Measurements from ENCODE around the gene ISM2.

Gene ISM2

DNA sequence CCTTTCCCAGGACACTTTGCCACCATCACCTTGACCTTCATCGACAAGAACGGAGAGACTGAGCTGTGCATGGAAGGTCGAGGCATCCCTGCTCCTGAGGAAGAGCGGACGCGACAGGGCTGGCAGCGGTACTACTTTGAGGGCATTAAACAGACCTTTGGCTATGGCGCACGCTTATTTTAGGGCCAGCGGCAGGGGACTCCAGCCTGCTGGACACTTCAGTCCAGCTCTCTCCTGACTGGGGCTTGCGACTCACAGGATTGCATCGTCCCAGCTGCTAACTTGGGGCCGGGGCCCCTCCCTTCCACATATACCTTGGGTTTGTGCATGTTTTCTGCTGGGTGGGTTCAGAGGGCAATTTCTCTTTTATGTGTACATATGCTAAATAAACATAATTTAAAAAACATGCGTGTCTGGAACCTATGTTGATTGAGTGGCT, 29.5 kb downstream of the ISM2 start:
- WGBS, 2 experiments (ENCODE audit: insufficient coverage in 2 of 2) = 95 to 96% methylated on average over 10 to 12 of the region's 14 CpGs
- no peaks in the 10 kb centered on the region for H3K4me1 ChIP-seq (ENCODE audit: control insufficient read depth, insufficient read depth, low read length, poor library complexity, severe bottlenecking)
- peaks cover 57% of the 10 kb centered on the region for H3K36me3 ChIP-seq (ENCODE audit: control insufficient read depth, insufficient read depth, low read length)
- no peak overlapping the region for H3K27ac ChIP-seq (ENCODE audit: low read depth, low read length, severe bottlenecking)
- H3K4me3 ChIP-seq (ENCODE audit: extremely low read depth, insufficient read depth, low read length, poor library complexity, severe bottlenecking) = no peak overlapping the region
- H3K9me3 ChIP-seq (ENCODE audit: control insufficient read depth, low read length) = no peaks in the 10 kb centered on the region

DNA sequence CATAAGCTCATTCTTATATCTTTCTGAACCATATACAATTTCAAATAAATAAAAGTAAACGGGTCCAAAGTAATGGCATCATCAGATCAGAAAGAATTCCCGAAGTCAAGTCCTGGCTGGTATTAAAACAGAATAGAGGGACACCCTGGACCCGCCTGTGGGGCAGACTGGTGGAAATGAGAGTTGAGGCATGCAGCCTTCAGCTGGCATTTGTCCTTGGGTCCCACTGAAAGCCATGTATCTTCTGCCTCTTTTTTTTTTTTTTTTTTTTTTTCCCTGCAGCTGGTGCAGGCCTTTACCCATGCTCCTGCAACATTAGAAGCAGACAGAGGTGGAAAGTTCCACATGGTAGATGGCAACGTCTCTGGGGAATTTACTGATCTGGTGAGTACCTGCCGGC, 30.8 kb downstream of the ISM2 start:
- Histone ChIP-seq H3K27ac (ENCODE audit: low read depth, low read length, severe bottlenecking) (no peak overlapping the region), H3K9me3 (ENCODE audit: control insufficient read depth, low read length) (no peaks in the 10 kb centered on the region), H3K4me1 (ENCODE audit: control insufficient read depth, insufficient read depth, low read length, poor library complexity, severe bottlenecking) (no peaks in the 10 kb centered on the region), H3K36me3 (ENCODE audit: control insufficient read depth, insufficient read depth, low read length) (peaks cover 70% of the 10 kb centered on the region), H3K4me3 (ENCODE audit: extremely low read depth, insufficient read depth, low read length, poor library complexity, severe bottlenecking) (no peak overlapping the region)
- WGBS, 2 experiments (ENCODE audit: insufficient coverage in 2 of 2) = 90 to 100% methylated on average over 4 of the region's 5 CpGs

DNA sequence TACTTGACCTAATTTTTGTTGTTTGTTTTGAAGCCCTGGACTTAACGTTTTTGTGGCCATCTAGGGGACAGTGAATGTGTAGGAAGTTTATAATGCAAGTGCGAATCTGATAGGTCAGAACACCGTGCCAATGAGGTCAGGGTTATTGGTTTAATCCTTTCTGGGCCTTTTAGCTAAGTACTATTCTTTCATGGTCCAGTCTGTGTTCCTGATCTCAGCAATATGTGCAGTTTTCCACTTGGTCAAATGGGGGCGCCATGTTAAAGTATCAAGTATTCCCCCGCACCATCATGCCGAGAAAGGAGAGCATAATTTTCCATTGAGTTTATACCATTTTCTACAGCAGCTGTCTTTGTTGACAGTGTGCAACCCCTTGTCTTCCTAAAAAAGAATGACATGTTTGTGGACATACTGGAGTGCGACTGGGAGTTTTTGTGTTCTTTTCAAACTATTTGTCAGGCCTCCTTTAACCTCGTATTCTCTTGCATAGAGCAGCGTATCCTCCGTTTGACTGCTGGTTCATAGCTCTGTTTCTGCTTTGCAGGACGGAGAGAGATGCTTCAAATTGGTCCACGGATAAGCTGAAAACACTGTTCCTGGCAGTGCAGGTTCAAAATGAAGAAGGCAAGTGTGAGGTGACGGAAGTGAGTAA, 39.4 kb downstream of the ISM2 start:
- Histone ChIP-seq H3K36me3 (ENCODE audit: control insufficient read depth, insufficient read depth, low read length) (peaks cover 50% of the 10 kb centered on the region), H3K9me3 (ENCODE audit: control insufficient read depth, low read length) (no peaks in the 10 kb centered on the region), H3K27ac (ENCODE audit: low read depth, low read length, severe bottlenecking) (no peak overlapping the region), H3K4me1 (ENCODE audit: control insufficient read depth, insufficient read depth, low read length, poor library complexity, severe bottlenecking) (peaks cover 4% of the 10 kb centered on the region), H3K4me3 (ENCODE audit: extremely low read depth, insufficient read depth, low read length, poor library complexity, severe bottlenecking) (peak overlapping the region; percentile 96)
- 58 to 65% methylated on average over 10 of the region's 13 CpGs for WGBS, 2 experiments (ENCODE audit: insufficient coverage in 2 of 2)

DNA sequence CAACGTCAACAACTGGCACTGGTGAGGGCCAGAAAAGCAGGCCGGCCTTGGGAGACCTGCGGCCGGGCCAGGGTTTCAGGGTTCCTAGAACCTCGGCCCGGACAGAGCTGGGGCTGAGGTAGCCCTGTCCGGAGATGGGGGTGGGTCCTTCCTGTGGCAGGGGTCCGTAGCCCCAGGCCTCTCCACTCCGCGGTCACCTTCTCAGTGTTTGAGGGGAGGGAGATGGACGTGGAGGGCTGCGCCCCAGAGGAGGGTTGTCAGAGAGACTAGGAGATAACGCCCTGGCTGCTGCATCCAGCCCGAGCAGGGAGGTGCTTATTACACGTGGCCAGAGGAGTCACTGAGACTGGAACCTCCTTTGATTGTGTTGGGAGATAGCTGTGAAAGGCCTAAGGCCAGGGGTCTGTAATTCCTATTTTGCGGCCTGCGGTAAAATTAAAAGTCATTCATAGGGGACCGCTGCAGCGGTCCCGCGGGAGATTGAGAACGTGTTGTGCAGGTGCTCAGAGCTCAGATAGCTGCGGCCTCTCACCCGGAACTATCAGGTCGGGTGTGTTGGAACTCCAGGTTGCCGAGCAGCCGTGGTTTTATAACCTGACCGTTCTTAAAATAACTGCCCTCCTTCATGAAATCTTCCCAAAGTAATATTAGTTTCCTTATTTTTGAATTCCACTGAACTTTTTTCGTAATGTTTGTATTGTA, 40.2 kb downstream of the ISM2 start:
- Histone ChIP-seq H3K27ac (ENCODE audit: low read depth, low read length, severe bottlenecking) (peak overlapping the region; percentile 94), H3K4me3 (ENCODE audit: extremely low read depth, insufficient read depth, low read length, poor library complexity, severe bottlenecking) (peak overlapping the region; percentile 96), H3K9me3 (ENCODE audit: control insufficient read depth, low read length) (no peaks in the 10 kb centered on the region), H3K36me3 (ENCODE audit: control insufficient read depth, insufficient read depth, low read length) (peaks cover 48% of the 10 kb centered on the region), H3K4me1 (ENCODE audit: control insufficient read depth, insufficient read depth, low read length, poor library complexity, severe bottlenecking) (peaks cover 4% of the 10 kb centered on the region)
- WGBS, 2 experiments (ENCODE audit: insufficient coverage in 2 of 2) = 0 to 1% methylated on average over 18 to 24 of the region's 29 CpGs

DNA sequence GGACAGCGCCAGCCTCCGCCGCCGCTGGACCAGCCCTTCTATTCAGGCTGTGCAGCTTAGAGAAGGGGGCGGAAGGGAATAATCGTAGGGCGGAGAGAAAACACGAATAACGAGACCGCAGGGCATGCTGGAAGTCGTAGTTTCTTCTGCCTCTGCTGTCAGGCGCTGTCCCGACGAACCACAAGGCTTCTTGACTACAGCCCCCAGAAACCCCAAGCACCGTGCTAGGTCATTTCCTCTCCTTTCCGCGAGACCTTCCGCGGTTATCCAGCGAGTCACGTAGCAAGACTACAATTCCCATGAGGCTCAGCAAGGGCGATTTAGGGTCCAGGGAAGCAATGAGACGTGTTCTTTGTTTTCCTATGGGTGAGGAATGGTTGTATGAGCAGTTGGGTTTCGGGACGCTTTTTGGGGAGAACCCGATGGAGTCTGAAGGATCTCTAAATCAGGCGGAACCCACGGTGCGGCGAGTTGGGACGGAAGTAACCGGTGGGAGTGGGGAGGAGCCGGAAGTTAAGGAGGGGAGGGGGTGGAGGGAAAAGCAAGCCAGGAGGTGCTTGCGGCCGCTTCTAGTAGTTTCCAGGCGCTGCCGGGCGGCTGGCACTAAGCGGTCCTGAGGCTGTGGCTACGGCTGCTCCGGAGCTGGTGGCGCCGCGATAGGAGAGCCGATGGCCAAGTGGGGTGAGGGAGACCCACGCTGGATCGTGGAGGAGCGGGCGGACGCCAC, 40.9 kb downstream of the ISM2 start, which contains the start of the genes AHSA1 and VIPAS39:
TSS of gene AHSA1 (plus strand) at position 572 of the 727 bp plus-strand sequence. CDS start at position 669, 97 bp downstream.
TSS of gene VIPAS39 (minus strand) at position 80 of the 727 bp plus-strand sequence. CDS start 3,499 bp downstream, outside the sequence.
- H3K9me3 ChIP-seq (ENCODE audit: control insufficient read depth, low read length) = no peaks in the 10 kb centered on the region
- peak within 1 kb of the TSS; percentile 96 for H3K4me3 ChIP-seq (ENCODE audit: extremely low read depth, insufficient read depth, low read length, poor library complexity, severe bottlenecking)
- H3K4me1 ChIP-seq (ENCODE audit: control insufficient read depth, insufficient read depth, low read length, poor library complexity, severe bottlenecking) = peaks cover 4% of the 10 kb centered on the region
- H3K27ac ChIP-seq (ENCODE audit: low read depth, low read length, severe bottlenecking) = peak within 1 kb of the TSS; percentile 94
- WGBS, 2 experiments (ENCODE audit: insufficient coverage in 2 of 2) = 0% methylated on average over 27 to 44 of the region's 50 CpGs
- peaks cover 48% of the 10 kb centered on the region for H3K36me3 ChIP-seq (ENCODE audit: control insufficient read depth, insufficient read depth, low read length)

DNA sequence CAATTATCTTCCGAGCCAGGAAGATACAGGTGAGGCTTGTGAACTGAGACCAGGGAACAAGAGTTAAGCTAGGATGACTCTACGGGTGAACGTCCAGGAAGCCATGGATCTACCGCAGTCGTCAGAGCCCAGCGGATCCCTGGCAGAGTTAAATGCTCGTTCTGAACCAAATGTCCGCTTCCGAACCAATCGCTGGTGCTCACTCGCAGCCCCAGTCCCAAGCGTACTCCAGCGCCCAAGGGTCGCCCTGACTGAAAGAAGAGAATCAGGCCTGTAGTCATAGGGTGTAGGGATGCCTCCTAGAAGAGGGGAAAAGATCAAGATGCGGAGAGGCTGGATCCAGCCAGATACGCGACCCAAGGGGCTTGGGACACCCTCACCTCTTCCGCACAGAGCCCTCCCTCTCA, 41.5 kb downstream of the ISM2 start:
- peaks cover 4% of the 10 kb centered on the region for H3K4me1 ChIP-seq (ENCODE audit: control insufficient read depth, insufficient read depth, low read length, poor library complexity, severe bottlenecking)
- 0 to 2% methylated on average over 16 to 18 of the region's 18 CpGs for WGBS, 2 experiments (ENCODE audit: insufficient coverage in 2 of 2)
- H3K27ac ChIP-seq (ENCODE audit: low read depth, low read length, severe bottlenecking) = peak overlapping the region; percentile 94
- H3K4me3 ChIP-seq (ENCODE audit: extremely low read depth, insufficient read depth, low read length, poor library complexity, severe bottlenecking) = peak overlapping the region; percentile 96
- peaks cover 47% of the 10 kb centered on the region for H3K36me3 ChIP-seq (ENCODE audit: control insufficient read depth, insufficient read depth, low read length)
- no peaks in the 10 kb centered on the region for H3K9me3 ChIP-seq (ENCODE audit: control insufficient read depth, low read length)

DNA sequence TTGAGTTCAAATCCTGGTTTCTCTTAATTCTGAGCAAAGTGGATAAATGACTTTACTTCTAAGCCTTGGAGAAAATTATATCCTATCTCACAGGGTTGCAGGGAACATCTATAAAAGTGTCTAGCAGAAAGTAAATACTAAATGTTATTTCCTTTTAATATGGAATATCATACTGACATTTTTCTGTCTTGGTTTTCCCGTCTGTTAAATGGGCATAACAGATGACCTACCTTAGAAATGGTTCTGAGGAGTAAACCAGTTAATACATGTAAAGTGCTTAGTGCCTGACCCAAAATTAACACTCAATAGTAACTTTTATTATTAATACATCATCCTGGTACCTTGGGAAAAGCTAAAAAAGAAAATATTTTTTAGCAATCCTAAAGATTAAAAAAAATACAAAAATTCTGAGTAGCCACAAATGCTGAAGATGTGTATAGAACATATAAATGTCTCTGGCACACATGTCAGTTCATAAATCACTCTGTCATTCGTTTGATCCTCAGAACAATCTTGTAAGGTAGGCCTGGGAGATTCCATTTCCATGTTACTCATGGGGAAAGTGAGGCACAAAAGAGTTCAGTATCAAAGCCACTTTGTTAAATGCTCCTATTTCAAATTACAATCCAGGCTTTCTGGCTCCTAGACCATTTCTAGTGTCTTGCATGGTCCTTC, 42.5 kb downstream of the ISM2 start:
- peak overlapping the region; percentile 96 for H3K4me3 ChIP-seq (ENCODE audit: extremely low read depth, insufficient read depth, low read length, poor library complexity, severe bottlenecking)
- WGBS, 2 experiments (ENCODE audit: insufficient coverage in 2 of 2) = 89% methylated on average over 1 of the region's 2 CpGs; no CpG with 5 or more reads in 1 of the 2 experiments
- H3K9me3 ChIP-seq (ENCODE audit: control insufficient read depth, low read length) = no peaks in the 10 kb centered on the region
- H3K27ac ChIP-seq (ENCODE audit: low read depth, low read length, severe bottlenecking) = no peak overlapping the region
- peaks cover 44% of the 10 kb centered on the region for H3K36me3 ChIP-seq (ENCODE audit: control insufficient read depth, insufficient read depth, low read length)
- peaks cover 4% of the 10 kb centered on the region for H3K4me1 ChIP-seq (ENCODE audit: control insufficient read depth, insufficient read depth, low read length, poor library complexity, severe bottlenecking)

DNA sequence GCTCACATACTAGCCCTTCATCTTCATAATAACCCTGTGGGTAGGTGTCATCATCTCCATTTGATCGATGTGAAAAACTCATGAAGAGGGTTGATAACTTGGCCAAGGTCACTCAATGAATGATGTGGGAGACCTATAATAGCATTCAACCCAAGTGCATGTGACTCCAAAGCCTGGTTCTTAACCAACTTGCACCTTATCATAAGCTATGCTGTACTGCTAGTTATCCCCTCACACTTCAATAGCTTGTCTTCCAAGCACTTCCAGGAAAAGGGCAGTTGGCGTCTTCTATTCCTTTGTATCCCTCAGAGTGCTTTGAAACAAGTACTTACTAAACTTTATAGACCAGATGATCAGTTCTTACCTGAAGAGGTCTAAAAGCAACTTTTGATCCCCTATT, 56.4 kb downstream of the ISM2 start:
- no peak overlapping the region for H3K4me3 ChIP-seq (ENCODE audit: extremely low read depth, insufficient read depth, low read length, poor library complexity, severe bottlenecking)
- 81 to 100% methylated on average over 2 of the region's 2 CpGs for WGBS, 2 experiments (ENCODE audit: insufficient coverage in 2 of 2)
- no peaks in the 10 kb centered on the region for H3K4me1 ChIP-seq (ENCODE audit: control insufficient read depth, insufficient read depth, low read length, poor library complexity, severe bottlenecking)
- H3K36me3 ChIP-seq (ENCODE audit: control insufficient read depth, insufficient read depth, low read length) = peaks cover 65% of the 10 kb centered on the region
- H3K9me3 ChIP-seq (ENCODE audit: control insufficient read depth, low read length) = no peaks in the 10 kb centered on the region
- no peak overlapping the region for H3K27ac ChIP-seq (ENCODE audit: low read depth, low read length, severe bottlenecking)

DNA sequence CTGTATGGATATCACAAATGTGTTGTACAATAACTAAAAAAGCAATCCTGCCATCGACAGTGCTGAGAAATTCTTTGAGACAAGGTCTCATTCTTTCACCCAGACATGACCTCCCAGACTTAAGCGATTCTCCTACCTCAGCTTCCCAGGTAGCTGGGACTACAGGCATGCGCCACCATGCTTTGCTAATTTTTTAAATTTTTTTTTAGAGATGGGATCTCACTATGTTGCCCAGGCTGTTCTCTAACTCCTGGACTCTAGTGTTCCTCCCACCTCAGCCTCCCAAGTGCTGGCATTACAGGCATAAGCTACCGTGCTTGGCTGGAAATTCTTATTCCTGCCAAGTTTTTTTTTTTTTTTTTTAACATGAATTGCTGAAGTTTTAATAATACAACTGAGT, 58.8 kb downstream of the ISM2 start:
- Histone ChIP-seq H3K27ac (ENCODE audit: low read depth, low read length, severe bottlenecking) (no peak overlapping the region), H3K4me3 (ENCODE audit: extremely low read depth, insufficient read depth, low read length, poor library complexity, severe bottlenecking) (no peak overlapping the region), H3K36me3 (ENCODE audit: control insufficient read depth, insufficient read depth, low read length) (peaks cover 67% of the 10 kb centered on the region), H3K4me1 (ENCODE audit: control insufficient read depth, insufficient read depth, low read length, poor library complexity, severe bottlenecking) (no peaks in the 10 kb centered on the region), H3K9me3 (ENCODE audit: control insufficient read depth, low read length) (no peaks in the 10 kb centered on the region)
- WGBS, 2 experiments (ENCODE audit: insufficient coverage in 2 of 2) = no CpG with 5 or more reads among the region's 4 CpGs

DNA sequence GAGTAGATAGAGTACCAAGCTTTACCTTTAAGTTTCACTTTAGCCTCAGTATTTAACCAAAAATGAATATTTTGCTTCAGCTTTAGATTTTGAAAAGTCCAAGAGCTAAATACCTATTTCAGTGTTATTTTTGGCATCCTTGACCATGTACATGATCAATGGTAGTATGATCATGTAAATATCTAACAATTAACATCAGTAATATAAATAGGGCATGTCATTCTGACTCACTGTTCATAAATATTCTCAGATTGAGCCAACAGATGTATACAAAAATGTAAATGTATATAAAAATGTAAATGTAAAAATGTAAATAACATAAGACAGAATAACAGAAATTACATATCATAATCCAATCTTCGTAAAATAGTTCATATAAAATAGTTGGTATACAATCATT, 60.0 kb downstream of the ISM2 start:
- H3K36me3 ChIP-seq (ENCODE audit: control insufficient read depth, insufficient read depth, low read length) = peaks cover 72% of the 10 kb centered on the region
- no peak overlapping the region for H3K27ac ChIP-seq (ENCODE audit: low read depth, low read length, severe bottlenecking)
- no peaks in the 10 kb centered on the region for H3K4me1 ChIP-seq (ENCODE audit: control insufficient read depth, insufficient read depth, low read length, poor library complexity, severe bottlenecking)
- H3K9me3 ChIP-seq (ENCODE audit: control insufficient read depth, low read length) = no peaks in the 10 kb centered on the region
- no peak overlapping the region for H3K4me3 ChIP-seq (ENCODE audit: extremely low read depth, insufficient read depth, low read length, poor library complexity, severe bottlenecking)
- WGBS, 2 experiments (ENCODE audit: insufficient coverage in 2 of 2) = no CpG with 5 or more reads among the region's 1 CpG

Measured in mesodermal cell (in vitro differentiated cells).